Naive B cell (primary cell): ENCODE data around the gene CIB2. TPM values are rescaled to one million over a fixed set of nuclear protein-coding genes. Genes with fewer than 3 reads are reported as not detected.

Experiments used
- ATAC-seq, 2 donors: fragments of 150-1000 bp; cut with Tn5 transposase; 2 replicates each; pipeline ENCODE4 v1.10.0; 2021; ENCODE audit warnings: low read depth in 2 of 2, mild to moderate bottlenecking in 2 of 2, moderate library complexity in 2 of 2
- DNase-seq: peaks from one replicate; pipeline ENCODE4 v3.0.0; 2022
- H3K27ac Mint-ChIP-seq, 6 donors: one replicate each; pipeline ENCODE4 v1.8.0; 2020 to 2022; ENCODE audit warnings: mild to moderate bottlenecking in 6 of 6, mixed read lengths in 6 of 6, moderate library complexity in 5 of 6, inconsistent platforms in 2 of 6
- H3K27me3 Mint-ChIP-seq, 3 donors: one replicate each; pipeline ENCODE4 v1.8.0; 2021 to 2022; ENCODE audit warnings: mixed read lengths in 3 of 3, mild to moderate bottlenecking in 1 of 3
- H3K36me3 Mint-ChIP-seq, 2 donors: one replicate each; pipeline ENCODE4 v1.8.0; 2020 to 2022; ENCODE audit warnings: mixed read lengths in 2 of 2, inconsistent platforms in 1 of 2, mild to moderate bottlenecking in 1 of 2
- H3K4me1 Mint-ChIP-seq, 3 donors: one replicate each; pipeline ENCODE4 v1.8.0; 2020 to 2022; ENCODE audit warnings: mixed read lengths in 3 of 3, inconsistent platforms in 1 of 3, mild to moderate bottlenecking in 1 of 3, moderate library complexity in 1 of 3
- H3K4me3 Mint-ChIP-seq, 8 donors: one replicate each; pipeline ENCODE4 v1.8.0; 2020 to 2022; ENCODE audit warnings: mild to moderate bottlenecking in 8 of 8, mixed read lengths in 8 of 8, moderate library complexity in 8 of 8, inconsistent platforms in 2 of 8
- H3K9me3 Mint-ChIP-seq, 7 donors: one replicate each; pipeline ENCODE4 v1.8.0; 2020 to 2022; ENCODE audit warnings: mixed read lengths in 7 of 7, mild to moderate bottlenecking in 5 of 7, inconsistent platforms in 2 of 7, moderate library complexity in 1 of 7
- polyA plus RNA-seq, 6 donors: library from polyadenylated mRNA; unstranded; fragments of 300-500 nt; fragmentation: Illumina TruSeq; gene quantifications; one replicate each; pipeline ENCODE4 v1.2.3, GENCODE V29; 2021; ENCODE audit warnings: low read depth in 6 of 6

The CIB2 gene
- polyA plus RNA-seq, 6 donors from 2014 or later: 0.57 to 2.6 (median 0.82) TPM; not detected in 1

GRCh38 chr15:78110096-78110495 is 21.1 kb downstream of the CIB2 start:
- Mint-ChIP-seq H3K36me3 (no peaks in the 10 kb centered on the region), H3K4me3 (no peak overlapping the region), H3K4me1 (peaks cover 4 to 14% (median 8%) of the 10 kb centered on the region in 3 donors), H3K27me3 (no peaks in the 10 kb centered on the region), H3K9me3 (no peaks in the 10 kb centered on the region), H3K27ac (peak overlapping the region in 1 of 6 donors; percentile 80)
- ATAC-seq: no peak
- DNase-seq: no peak

GRCh38 chr15:78109156-78109555 is 22.1 kb downstream of the CIB2 start:
- H3K9me3 Mint-ChIP-seq: no peaks in the 10 kb centered on the region
- H3K27ac Mint-ChIP-seq: peak overlapping the region in 1 of 6 donors; percentile 42
- H3K4me3 Mint-ChIP-seq: no peak overlapping the region
- ATAC-seq: no peak
- DNase-seq: no peak
- H3K4me1 Mint-ChIP-seq: peaks cover 4 to 14% (median 8%) of the 10 kb centered on the region in 3 donors
- H3K27me3 Mint-ChIP-seq: no peaks in the 10 kb centered on the region
- no peaks in the 10 kb centered on the region for H3K36me3 Mint-ChIP-seq

- H3K27ac Mint-ChIP-seq: peak overlapping the region in 3 of 6 donors; percentile 7 to 76 (median 52)
- DNase-seq: peak; percentile 73
Observed at GRCh38 chr15:78108300-78109084, 22.8 kb downstream of the CIB2 start.

GRCh38 chr15:78107471-78107870 is 23.8 kb downstream of the CIB2 start:
- no peak overlapping the region for H3K27ac Mint-ChIP-seq
- ATAC-seq (no peak), DNase-seq (no peak)
- H3K9me3 Mint-ChIP-seq: no peaks in the 10 kb centered on the region
- no peaks in the 10 kb centered on the region for H3K36me3 Mint-ChIP-seq
- no peak overlapping the region for H3K4me3 Mint-ChIP-seq
- H3K4me1 Mint-ChIP-seq: peaks cover 0 to 4% (median 3%) of the 10 kb centered on the region in 3 donors
- no peaks in the 10 kb centered on the region for H3K27me3 Mint-ChIP-seq

More at GRCh38 chr15:78108300-78109084, 22.8 kb downstream of the CIB2 start:
- H3K4me1 Mint-ChIP-seq: peaks cover 4 to 10% (median 6%) of the 10 kb centered on the region in 3 donors
- peak; percentile 87 to 89 for ATAC-seq
- H3K9me3 Mint-ChIP-seq: no peaks in the 10 kb centered on the region
- no peak overlapping the region for H3K4me3 Mint-ChIP-seq
- no peaks in the 10 kb centered on the region for H3K27me3 Mint-ChIP-seq
- no peaks in the 10 kb centered on the region for H3K36me3 Mint-ChIP-seq

- no peak for ATAC-seq
- H3K27me3 Mint-ChIP-seq: no peaks in the 10 kb centered on the region
- H3K4me1 Mint-ChIP-seq: peaks cover 0 to 4% (median 3%) of the 10 kb centered on the region in 3 donors
- H3K9me3 Mint-ChIP-seq: no peaks in the 10 kb centered on the region
- no peak overlapping the region for H3K4me3 Mint-ChIP-seq
- no peaks in the 10 kb centered on the region for H3K36me3 Mint-ChIP-seq
- DNase-seq: no peak
- peak overlapping the region in 1 of 6 donors; percentile 39 for H3K27ac Mint-ChIP-seq
Observed at GRCh38 chr15:78105476-78106241, 25.6 kb downstream of the CIB2 start.

GRCh38 chr15:78104566-78105475 is 26.4 kb downstream of the CIB2 start:
- H3K27me3 Mint-ChIP-seq: no peaks in the 10 kb centered on the region
- no peak overlapping the region for H3K4me3 Mint-ChIP-seq
- peaks cover 0 to 4% (median 3%) of the 10 kb centered on the region in 3 donors for H3K4me1 Mint-ChIP-seq
- H3K9me3 Mint-ChIP-seq: no peaks in the 10 kb centered on the region
- ATAC-seq (no peak), DNase-seq (no peak)
- no peaks in the 10 kb centered on the region for H3K36me3 Mint-ChIP-seq
- H3K27ac Mint-ChIP-seq: peak overlapping the region in 2 of 6 donors; percentile 39 to 54

GRCh38 chr15:78104119-78104479 is 27.1 kb downstream of the CIB2 start:
- peak overlapping the region in 1 of 6 donors; percentile 79 for H3K27ac Mint-ChIP-seq
- ATAC-seq (no peak), DNase-seq (no peak)
- no peaks in the 10 kb centered on the region for H3K36me3 Mint-ChIP-seq
- H3K4me3 Mint-ChIP-seq: no peak overlapping the region
- no peaks in the 10 kb centered on the region for H3K27me3 Mint-ChIP-seq
- H3K4me1 Mint-ChIP-seq: peaks cover 0 to 4% (median 3%) of the 10 kb centered on the region in 3 donors
- no peaks in the 10 kb centered on the region for H3K9me3 Mint-ChIP-seq

- H3K27ac Mint-ChIP-seq: peak overlapping the region in 1 of 6 donors; percentile 79
- no peak for ATAC-seq
- no peaks in the 10 kb centered on the region for H3K9me3 Mint-ChIP-seq
- peaks cover 0 to 3% (median under 1%) of the 10 kb centered on the region in 3 donors for H3K4me1 Mint-ChIP-seq
- H3K27me3 Mint-ChIP-seq: no peaks in the 10 kb centered on the region
- no peak overlapping the region for H3K4me3 Mint-ChIP-seq
- DNase-seq: no peak
- H3K36me3 Mint-ChIP-seq: no peaks in the 10 kb centered on the region
Observed at GRCh38 chr15:78103406-78104118, 27.7 kb downstream of the CIB2 start.

- H3K27ac Mint-ChIP-seq: peak overlapping the region in 1 of 6 donors; percentile 79
- no peaks in the 10 kb centered on the region for H3K4me1 Mint-ChIP-seq
- ATAC-seq (no peak), DNase-seq (no peak)
- H3K9me3 Mint-ChIP-seq: no peaks in the 10 kb centered on the region
- no peaks in the 10 kb centered on the region for H3K27me3 Mint-ChIP-seq
- no peak overlapping the region for H3K4me3 Mint-ChIP-seq
- no peaks in the 10 kb centered on the region for H3K36me3 Mint-ChIP-seq
Observed at GRCh38 chr15:78102741-78103140, 28.5 kb downstream of the CIB2 start.

- no peaks in the 10 kb centered on the region for H3K27me3 Mint-ChIP-seq
- no peaks in the 10 kb centered on the region for H3K36me3 Mint-ChIP-seq
- H3K4me1 Mint-ChIP-seq: no peaks in the 10 kb centered on the region
- no peak overlapping the region for H3K27ac Mint-ChIP-seq
- no peak for DNase-seq
- no peak overlapping the region for H3K4me3 Mint-ChIP-seq
- no peaks in the 10 kb centered on the region for H3K9me3 Mint-ChIP-seq
- ATAC-seq: no peak
Observed at GRCh38 chr15:78102211-78102610, 29.0 kb downstream of the CIB2 start.

- Mint-ChIP-seq H3K9me3 (no peaks in the 10 kb centered on the region), H3K4me1 (no peaks in the 10 kb centered on the region), H3K4me3 (no peak overlapping the region), H3K27me3 (no peaks in the 10 kb centered on the region), H3K27ac (no peak overlapping the region), H3K36me3 (no peaks in the 10 kb centered on the region)
- DNase-seq (no peak), ATAC-seq (no peak)
Observed at GRCh38 chr15:78101423-78102105, 29.7 kb downstream of the CIB2 start.

GRCh38 chr15:78100886-78101285 is 30.4 kb downstream of the CIB2 start:
- DNase-seq: no peak
- H3K9me3 Mint-ChIP-seq: no peaks in the 10 kb centered on the region
- H3K4me1 Mint-ChIP-seq: no peaks in the 10 kb centered on the region
- H3K36me3 Mint-ChIP-seq: no peaks in the 10 kb centered on the region
- ATAC-seq: no peak
- no peaks in the 10 kb centered on the region for H3K27me3 Mint-ChIP-seq
- H3K27ac Mint-ChIP-seq: peak overlapping the region in 1 of 6 donors; percentile 82
- H3K4me3 Mint-ChIP-seq: no peak overlapping the region
